ENCODE results near the gene PIGL.

DNA sequence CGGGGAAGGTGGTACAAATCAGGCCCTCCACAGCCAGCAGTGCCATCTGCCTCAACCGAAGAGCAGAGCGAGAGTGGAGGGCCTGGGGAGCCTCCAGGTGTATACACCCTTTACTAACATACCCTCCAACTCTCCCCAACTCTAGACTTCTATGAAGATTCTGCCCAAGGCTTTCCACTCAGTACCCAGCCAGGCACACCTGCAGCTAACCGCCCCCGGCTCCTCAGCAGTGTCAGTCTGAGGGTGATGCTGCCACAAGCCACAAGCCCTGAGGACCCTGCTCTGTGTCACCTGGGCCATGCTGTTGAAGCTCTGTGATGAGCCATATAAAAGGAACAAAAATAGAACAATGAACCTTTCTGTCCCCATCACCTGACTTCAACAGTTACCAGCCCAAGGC lies 132.4 kb downstream of the PIGL start:
- TF ChIP-seq POLR2AphosphoS5 (IDR thresholded peaks at IDR 0.05; ENCODE audit: insufficient read depth, low read depth, low read length) (no peak), EZH2 (IDR thresholded peaks at IDR 0.05; ENCODE audit: borderline replicate concordance, low read depth, low read length, severe bottlenecking) (no peak)
- TF ChIP-seq, protein P1, sequence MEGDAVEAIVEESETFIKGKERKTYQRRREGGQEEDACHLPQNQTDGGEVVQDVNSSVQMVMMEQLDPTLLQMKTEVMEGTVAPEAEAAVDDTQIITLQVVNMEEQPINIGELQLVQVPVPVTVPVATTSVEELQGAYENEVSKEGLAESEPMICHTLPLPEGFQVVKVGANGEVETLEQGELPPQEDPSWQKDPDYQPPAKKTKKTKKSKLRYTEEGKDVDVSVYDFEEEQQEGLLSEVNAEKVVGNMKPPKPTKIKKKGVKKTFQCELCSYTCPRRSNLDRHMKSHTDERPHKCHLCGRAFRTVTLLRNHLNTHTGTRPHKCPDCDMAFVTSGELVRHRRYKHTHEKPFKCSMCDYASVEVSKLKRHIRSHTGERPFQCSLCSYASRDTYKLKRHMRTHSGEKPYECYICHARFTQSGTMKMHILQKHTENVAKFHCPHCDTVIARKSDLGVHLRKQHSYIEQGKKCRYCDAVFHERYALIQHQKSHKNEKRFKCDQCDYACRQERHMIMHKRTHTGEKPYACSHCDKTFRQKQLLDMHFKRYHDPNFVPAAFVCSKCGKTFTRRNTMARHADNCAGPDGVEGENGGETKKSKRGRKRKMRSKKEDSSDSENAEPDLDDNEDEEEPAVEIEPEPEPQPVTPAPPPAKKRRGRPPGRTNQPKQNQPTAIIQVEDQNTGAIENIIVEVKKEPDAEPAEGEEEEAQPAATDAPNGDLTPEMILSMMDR (IDR thresholded peaks at IDR 0.05; ENCODE audit: extremely low read depth in 1 of 2, insufficient read depth in 1 of 2, low read depth in 1 of 2, low read length in 2 of 2): no peak

Data from endothelial cell of umbilical vein (primary cell).